ENCODE data around the gene ITPRIP. TPM values are rescaled to one million over a fixed set of nuclear protein-coding genes. Genes with fewer than 3 reads are reported as not detected.
A peak's percentile ranks its signal among the peaks of the same experiment; 100 is the strongest.

The ITPRIP gene
- polyA plus RNA-seq, 1 of the 3 experiments (the other 2 are of a cell fraction): 22.1 TPM

DNA sequence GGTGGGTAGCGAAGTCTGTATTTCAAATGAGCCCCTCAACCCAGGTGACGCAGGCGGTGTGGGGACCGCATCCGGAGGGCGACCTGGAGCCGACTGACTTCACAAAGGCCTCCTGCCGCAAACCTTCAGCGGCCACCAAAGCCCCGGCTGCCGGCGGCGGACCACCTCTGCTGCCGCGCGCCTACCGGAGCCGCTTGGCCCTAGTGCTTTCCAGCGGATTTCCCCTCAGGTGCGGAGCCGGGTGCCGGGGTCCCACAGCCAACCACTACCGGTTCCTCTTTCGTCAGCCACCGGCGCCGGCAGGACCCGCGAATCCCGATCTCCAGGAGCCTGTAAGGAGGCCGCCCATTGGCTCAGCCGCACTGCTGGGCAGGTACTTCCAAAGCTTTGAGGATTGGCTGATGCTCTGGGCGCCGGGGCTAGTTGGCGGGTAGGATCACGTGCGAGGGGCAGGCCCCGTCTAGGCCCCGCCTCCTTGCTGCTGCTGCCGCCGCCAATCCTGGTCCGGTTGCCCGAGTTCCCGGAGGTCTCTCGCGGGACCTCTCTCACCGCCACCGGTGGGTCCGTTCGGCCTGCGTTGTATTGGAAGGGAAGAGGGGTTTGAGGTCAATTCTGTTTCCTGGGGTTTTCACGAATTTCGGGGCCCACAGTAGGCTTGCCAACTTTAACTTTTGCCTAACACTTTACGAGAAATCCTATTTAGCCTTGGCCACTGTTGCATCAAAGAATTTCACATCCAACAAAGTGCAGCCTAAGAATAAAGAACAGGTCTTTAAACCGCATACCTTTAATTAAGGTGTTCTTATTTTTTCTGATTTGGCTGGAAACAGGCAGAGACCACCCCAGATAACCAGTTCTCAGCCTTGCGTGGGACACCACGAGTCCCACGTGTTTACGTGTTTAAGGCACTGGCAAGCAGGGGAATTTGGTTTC lies 69.3 kb downstream of the ITPRIP start, which contains the start of gene GSTO2 (continued):
- TF ChIP-seq SMC3 (IDR thresholded peaks at IDR 0.05; ENCODE audit: low read depth, low read length) (no peak), RFX5 (IDR thresholded peaks at IDR 0.05; ENCODE audit: low read length) (peak; percentile 58; the same call in 1 of the 2 replicates), RAD21 (IDR thresholded peaks at IDR 0.05; ENCODE audit: low read length) (no peak), FOSL2 (IDR thresholded peaks at IDR 0.05; ENCODE audit: borderline replicate concordance, low read depth) (no peak), EP300 (IDR thresholded peaks at IDR 0.05; ENCODE audit: borderline replicate concordance in 1 of 2, low read depth in 1 of 2, low read length in 1 of 2) (no peak; a peak in 1 of 4 replicates), FOXM1 (IDR thresholded peaks at IDR 0.05; ENCODE audit: low read depth) (no peak), GATA2 (CRISPR knock-in tag; IDR thresholded peaks at IDR 0.05) (no peak), TEAD4 (IDR thresholded peaks at IDR 0.05; ENCODE audit: borderline replicate concordance, insufficient read depth) (no peak), CHD2 (IDR thresholded peaks at IDR 0.05; ENCODE audit: low read length, partially characterized antibody) (peak; percentile 98), NFIC (IDR thresholded peaks at IDR 0.05; ENCODE audit: borderline replicate concordance) (no peak), POLR2AphosphoS5 (IDR thresholded peaks at IDR 0.05; ENCODE audit: low read depth, low read length) (peak; percentile 94), JUND (IDR thresholded peaks at IDR 0.05) (peak; percentile 44; the same call in 1 of the 2 replicates), EZH2phosphoT487 (IDR thresholded peaks at IDR 0.05; ENCODE audit: borderline replicate concordance, low read depth) (no peak), TCF12 (IDR thresholded peaks at IDR 0.05) (no peak; the same call in 1 of the 2 replicates), GABPA (IDR thresholded peaks at IDR 0.05; ENCODE audit: low read depth) (peak; percentile 85), SIN3A (IDR thresholded peaks at IDR 0.05; ENCODE audit: borderline replicate concordance, low read depth, low read length) (0 out of 2 replicates have a peak, but pooled peaks have one; percentile 38), MEF2A (IDR thresholded peaks at IDR 0.05; ENCODE audit: borderline replicate concordance, low read depth) (peak; percentile 17; the same call in 1 of the 2 replicates)
- TF ChIP-seq, protein P1, sequence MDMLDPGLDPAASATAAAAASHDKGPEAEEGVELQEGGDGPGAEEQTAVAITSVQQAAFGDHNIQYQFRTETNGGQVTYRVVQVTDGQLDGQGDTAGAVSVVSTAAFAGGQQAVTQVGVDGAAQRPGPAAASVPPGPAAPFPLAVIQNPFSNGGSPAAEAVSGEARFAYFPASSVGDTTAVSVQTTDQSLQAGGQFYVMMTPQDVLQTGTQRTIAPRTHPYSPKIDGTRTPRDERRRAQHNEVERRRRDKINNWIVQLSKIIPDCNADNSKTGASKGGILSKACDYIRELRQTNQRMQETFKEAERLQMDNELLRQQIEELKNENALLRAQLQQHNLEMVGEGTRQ (IDR thresholded peaks at IDR 0.05; ENCODE audit: borderline replicate concordance, low read depth, low read length): peak; percentile 67; the same call in 1 of the 2 replicates
- TF ChIP-seq, protein P2, sequence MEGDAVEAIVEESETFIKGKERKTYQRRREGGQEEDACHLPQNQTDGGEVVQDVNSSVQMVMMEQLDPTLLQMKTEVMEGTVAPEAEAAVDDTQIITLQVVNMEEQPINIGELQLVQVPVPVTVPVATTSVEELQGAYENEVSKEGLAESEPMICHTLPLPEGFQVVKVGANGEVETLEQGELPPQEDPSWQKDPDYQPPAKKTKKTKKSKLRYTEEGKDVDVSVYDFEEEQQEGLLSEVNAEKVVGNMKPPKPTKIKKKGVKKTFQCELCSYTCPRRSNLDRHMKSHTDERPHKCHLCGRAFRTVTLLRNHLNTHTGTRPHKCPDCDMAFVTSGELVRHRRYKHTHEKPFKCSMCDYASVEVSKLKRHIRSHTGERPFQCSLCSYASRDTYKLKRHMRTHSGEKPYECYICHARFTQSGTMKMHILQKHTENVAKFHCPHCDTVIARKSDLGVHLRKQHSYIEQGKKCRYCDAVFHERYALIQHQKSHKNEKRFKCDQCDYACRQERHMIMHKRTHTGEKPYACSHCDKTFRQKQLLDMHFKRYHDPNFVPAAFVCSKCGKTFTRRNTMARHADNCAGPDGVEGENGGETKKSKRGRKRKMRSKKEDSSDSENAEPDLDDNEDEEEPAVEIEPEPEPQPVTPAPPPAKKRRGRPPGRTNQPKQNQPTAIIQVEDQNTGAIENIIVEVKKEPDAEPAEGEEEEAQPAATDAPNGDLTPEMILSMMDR (IDR thresholded peaks at IDR 0.05): no peak
- TF ChIP-seq, protein P3, sequence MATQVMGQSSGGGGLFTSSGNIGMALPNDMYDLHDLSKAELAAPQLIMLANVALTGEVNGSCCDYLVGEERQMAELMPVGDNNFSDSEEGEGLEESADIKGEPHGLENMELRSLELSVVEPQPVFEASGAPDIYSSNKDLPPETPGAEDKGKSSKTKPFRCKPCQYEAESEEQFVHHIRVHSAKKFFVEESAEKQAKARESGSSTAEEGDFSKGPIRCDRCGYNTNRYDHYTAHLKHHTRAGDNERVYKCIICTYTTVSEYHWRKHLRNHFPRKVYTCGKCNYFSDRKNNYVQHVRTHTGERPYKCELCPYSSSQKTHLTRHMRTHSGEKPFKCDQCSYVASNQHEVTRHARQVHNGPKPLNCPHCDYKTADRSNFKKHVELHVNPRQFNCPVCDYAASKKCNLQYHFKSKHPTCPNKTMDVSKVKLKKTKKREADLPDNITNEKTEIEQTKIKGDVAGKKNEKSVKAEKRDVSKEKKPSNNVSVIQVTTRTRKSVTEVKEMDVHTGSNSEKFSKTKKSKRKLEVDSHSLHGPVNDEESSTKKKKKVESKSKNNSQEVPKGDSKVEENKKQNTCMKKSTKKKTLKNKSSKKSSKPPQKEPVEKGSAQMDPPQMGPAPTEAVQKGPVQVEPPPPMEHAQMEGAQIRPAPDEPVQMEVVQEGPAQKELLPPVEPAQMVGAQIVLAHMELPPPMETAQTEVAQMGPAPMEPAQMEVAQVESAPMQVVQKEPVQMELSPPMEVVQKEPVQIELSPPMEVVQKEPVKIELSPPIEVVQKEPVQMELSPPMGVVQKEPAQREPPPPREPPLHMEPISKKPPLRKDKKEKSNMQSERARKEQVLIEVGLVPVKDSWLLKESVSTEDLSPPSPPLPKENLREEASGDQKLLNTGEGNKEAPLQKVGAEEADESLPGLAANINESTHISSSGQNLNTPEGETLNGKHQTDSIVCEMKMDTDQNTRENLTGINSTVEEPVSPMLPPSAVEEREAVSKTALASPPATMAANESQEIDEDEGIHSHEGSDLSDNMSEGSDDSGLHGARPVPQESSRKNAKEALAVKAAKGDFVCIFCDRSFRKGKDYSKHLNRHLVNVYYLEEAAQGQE (IDR thresholded peaks at IDR 0.05; ENCODE audit: low read depth, low read length): peak; percentile 40; the same call in 1 of the 2 replicates
- TF ChIP-seq, protein P4, sequence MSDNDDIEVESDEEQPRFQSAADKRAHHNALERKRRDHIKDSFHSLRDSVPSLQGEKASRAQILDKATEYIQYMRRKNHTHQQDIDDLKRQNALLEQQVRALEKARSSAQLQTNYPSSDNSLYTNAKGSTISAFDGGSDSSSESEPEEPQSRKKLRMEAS (IDR thresholded peaks at IDR 0.05; ENCODE audit: low read depth): peak; percentile 12

Measured in SK-N-SH (cell line).